CD4-positive, alpha-beta T cell treated with Interleukin-6 at 100 ng/mL for 8 hours (primary cell): ENCODE data around the gene PLD4.

ENCODE experiments used
- DNase-seq: peaks from one replicate; pipeline ENCODE4 v3.0.0-alpha.2; 2020; ENCODE audit warnings: mixed read lengths, low spot score

The PLD4 gene

GRCh38 chr14:104929268-104930230 is 4.9 kb downstream of the PLD4 start:
- no peak for DNase-seq

- no peak for DNase-seq
These were observed 6.0 kb downstream of the PLD4 start for GRCh38 chr14:104930526-104931303.

GRCh38 chr14:104931304-104931770 is 6.7 kb downstream of the PLD4 start:
- DNase-seq: no peak

- DNase-seq: no peak
These were observed 7.3 kb downstream of the PLD4 start for GRCh38 chr14:104931771-104932675.

- peak; percentile 77 for DNase-seq
These were observed 8.3 kb downstream of the PLD4 start for GRCh38 chr14:104932676-104933631.

- no peak for DNase-seq
These were observed 9.4 kb downstream of the PLD4 start for GRCh38 chr14:104933746-104934733.

GRCh38 chr14:104935026-104935650 is 10.5 kb downstream of the PLD4 start:
- DNase-seq: no peak

GRCh38 chr14:104935955-104936354 is 11.3 kb downstream of the PLD4 start:
- DNase-seq: no peak

GRCh38 chr14:104936361-104937155 is 11.9 kb downstream of the PLD4 start:
- no peak for DNase-seq

GRCh38 chr14:104937161-104937560 is 12.5 kb downstream of the PLD4 start:
- DNase-seq: no peak

- DNase-seq: no peak
These were observed 13.2 kb downstream of the PLD4 start for GRCh38 chr14:104937694-104938365.

- DNase-seq: no peak
These were observed 13.8 kb downstream of the PLD4 start for GRCh38 chr14:104938436-104938835.

GRCh38 chr14:104938960-104939359 is 14.3 kb downstream of the PLD4 start:
- no peak for DNase-seq

- DNase-seq: no peak
These were observed 15.2 kb downstream of the PLD4 start for GRCh38 chr14:104939666-104940410.

GRCh38 chr14:104940526-104941150 is 16.0 kb downstream of the PLD4 start:
- DNase-seq: no peak
